Non-pigmented ciliary epithelial cell (primary cell): Measurements from ENCODE around the gene NNT.
"Not testable (repeated sequence)": the region's sequence is repeated elsewhere in the genome, so short reads cannot be mapped to it uniquely, and the experiment has no call there.

Experiments
- DNase-seq: peaks from one replicate; pipeline ENCODE4 v3.0.0-alpha.2; 2010; ENCODE audit warnings: low read depth

NNT gene

GRCh38 chr5:43583724-43584123 lies 19.3 kb upstream of the NNT start:
- no peak for DNase-seq

DNA sequence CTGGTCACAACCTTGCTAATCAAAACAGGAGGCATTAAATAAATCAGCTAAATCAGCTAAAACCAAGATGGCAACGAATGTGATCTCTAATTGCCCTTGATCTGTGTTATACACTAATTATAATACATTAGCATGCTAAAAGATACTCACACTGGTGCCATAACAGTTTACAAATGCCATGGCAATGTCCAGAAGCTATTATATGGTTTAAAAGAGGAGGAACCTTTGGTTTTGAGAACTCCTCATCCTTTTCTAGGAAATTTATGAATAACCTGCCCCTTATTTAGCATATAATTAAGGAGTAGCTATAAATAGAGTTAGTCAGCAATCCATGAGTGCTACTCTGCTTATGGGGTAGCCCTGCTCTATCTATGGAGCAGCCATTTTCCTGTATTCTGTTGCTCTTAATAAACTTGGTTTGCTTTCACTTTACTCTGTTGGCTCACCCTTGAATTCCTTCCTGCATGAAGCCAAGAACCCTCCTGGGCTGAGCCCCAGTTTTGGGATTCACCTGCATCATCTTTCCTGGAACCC lies 18.7 kb upstream of the NNT start:
- DNase-seq, result no peak

GRCh38 chr5:43588842-43589241 lies 14.1 kb upstream of the NNT start:
- DNase-seq, result no peak

- no peak for DNase-seq
Observed at GRCh38 chr5:43589310-43589709, 13.7 kb upstream of the NNT start.

DNA sequence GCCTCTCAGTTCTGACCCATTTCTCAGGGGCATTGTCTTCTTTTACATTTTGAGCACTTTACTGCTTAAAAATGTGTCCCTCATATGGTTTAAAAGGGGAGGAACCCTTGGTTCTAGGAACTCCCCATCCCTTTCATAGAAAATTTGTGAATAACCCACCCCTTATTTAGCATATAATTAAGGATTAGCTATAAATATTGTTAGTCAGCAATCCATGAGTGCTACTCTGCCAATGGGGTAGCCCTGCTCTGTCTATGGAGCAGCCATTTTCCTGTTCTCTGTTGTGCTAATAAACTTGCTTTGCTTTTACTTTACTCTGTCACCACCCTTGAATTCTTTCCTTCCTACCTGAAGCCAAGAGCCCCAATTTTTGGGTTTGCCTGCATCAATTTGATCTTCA lies 12.3 kb upstream of the NNT start:
- DNase-seq, result no peak

- DNase-seq, result no peak
Observed at GRCh38 chr5:43592363-43592762, 10.6 kb upstream of the NNT start.

DNA sequence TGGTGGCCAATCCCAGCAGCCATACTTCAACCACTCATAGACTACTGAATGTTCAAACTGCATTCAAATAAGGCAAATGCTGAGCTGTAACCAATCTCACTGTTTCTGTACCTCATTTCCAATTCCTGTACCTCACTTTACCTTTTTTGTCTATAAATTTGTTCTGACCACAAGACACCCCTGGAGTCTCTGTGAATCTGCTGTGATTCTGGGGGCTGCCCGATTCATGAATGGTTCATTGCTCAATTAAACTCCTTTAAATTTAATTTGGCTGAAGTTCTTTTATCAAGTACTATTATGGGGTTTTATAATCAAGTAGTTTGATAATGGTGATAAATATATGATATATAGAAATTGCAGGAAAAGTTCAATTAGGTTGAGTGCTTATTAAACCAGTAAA lies 4.1 kb upstream of the NNT start:
- DNase-seq, result not testable (repeated sequence)

DNA sequence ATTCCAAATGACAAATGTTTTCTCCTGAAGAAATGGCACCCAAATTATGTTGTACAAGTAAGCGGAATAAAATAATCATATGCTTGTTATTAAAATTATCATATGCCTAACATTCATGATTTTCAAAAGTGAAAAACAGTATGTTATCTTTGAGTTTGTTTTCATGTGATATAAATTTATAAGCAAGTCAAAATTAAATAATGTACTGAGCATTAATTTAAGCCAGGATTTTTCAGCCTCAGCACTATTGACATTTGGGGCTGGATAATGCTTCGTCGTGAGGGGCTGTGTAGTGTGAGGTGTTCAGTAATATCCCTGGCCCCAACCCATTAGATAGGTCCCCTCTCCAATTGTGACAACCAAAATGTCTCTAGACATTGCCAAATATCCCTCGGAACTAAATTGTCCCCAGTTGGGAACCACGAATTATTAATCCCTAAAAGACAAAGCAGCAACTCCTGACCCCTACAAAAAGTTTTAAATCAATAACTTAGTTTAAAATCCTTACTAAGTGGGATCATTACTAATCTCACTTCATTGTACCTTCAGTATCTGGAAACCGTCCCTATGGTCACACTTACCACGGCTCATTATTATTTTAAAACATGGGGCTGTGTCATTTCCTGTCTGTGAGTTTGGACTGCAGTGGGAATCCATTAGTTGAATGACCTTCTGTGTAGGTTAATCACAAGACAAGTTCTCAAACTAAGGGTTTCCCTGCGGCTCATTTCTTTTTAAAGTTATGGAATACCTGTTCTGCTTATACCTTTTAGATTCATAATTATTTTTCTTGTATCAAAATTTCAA lies 1.3 kb upstream of the NNT start:
- peak; percentile 5 for DNase-seq

DNA sequence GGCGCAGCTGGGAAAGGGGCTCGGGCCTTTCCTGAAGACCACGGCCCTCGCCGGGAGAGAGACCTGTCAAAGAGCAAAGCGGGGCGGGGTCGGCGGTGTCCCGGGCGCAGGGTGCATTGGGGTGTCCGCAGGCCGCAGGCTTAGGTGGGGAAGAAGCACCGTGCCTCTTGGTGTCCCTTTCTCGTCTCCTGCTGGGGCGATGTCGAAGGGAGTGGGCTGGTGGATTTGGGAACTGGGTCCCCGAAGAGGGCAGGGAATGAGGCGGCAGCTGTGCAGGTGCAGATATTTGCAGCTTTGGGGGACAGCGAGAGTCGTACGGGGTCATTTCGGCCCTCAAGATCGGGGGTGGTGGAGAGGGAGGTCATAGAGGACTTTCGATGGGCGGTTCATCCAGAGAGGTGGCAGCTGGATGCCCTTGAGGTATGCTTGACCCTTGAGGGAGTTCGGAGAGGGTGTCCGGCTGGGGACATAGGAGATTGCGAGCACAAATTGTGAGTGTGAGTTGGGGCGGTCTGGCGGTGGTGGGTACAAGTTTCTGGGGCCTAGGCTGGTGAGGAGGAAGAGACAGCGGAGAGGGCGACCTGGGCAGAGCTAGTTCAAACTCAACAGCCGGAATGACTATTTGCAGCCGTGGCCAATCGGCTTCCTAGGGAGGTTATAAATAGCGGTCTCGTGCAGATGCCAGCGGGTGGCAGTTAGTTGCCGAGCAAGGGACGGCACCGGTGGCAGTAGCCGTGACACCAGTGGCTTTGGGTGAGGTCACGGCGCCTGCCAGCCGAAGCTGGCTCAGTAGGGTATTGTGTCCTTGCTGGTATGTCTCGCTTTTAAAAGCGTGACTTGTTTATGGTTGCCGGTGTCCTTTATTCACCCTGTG lies 601 bp downstream of the NNT start:
- DNase-seq, result no peak

DNA sequence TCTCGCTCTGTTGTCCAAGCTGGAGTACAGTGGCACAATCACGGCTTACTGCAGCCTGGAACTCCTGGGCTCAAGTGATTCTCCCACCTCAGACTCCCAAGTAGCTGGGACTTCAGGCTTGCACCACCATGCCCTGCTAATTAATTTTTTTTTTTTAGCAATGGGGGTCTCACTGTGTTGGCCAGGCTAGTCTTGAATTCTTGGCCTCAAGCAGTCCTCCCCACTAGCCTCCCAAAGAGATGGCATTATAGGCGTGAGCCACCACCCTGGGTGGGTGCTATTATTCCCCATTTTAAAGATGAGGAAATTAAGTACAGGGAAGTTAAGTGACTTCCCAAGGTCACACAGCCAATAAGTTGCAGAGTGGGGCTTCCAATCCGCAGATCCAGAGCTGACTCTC lies 1.7 kb downstream of the NNT start:
- DNase-seq, result no peak

- no peak for DNase-seq
Observed at GRCh38 chr5:43606351-43606750, 3.4 kb downstream of the NNT start.

GRCh38 chr5:43608406-43608805 lies 5.4 kb downstream of the NNT start:
- no peak for DNase-seq

DNA sequence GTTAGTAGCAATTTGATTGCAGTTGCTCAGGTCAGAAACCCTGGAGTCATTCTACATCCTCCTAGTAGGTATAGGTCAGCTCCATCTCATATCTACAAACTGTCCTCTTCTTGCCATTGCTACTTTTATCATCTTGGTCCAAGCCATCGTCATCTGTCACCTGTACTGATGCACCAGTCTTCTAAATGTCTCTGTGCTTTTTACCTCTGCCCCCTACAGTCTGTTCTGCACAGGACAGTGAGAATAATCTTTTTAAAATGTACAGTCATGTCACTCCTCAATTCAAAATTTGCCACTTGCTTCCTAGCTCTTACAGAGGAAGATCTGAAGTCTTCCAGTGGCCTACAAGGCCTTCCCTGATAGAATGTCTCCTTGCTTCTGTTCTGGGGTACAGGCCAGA lies 6.8 kb downstream of the NNT start:
- no peak for DNase-seq

- DNase-seq, result no peak
Observed at GRCh38 chr5:43613370-43613769, 10.4 kb downstream of the NNT start.

GRCh38 chr5:43615445-43616184 lies 12.6 kb downstream of the NNT start:
- no peak for DNase-seq

- peak; percentile 14 for DNase-seq
Observed at GRCh38 chr5:43616535-43616934, 13.6 kb downstream of the NNT start.

DNA sequence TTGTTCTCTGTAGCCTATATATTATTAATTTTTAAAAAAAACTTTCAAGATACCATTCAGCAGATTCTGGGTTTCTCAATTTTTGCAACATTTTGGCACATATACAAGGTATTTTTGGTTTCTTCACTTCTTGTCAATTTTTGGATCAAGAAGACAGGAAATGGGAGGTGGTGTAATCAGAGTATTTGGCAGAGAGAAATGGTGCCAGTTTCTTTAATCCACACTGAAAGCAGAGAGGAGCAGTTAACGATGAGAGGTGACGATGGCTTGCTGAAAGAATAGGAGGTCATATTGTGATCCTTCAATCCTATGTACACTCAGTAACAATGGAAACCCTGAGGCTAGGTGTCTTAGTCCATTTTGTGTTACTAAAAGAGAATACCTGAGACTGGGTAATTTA lies 16.4 kb downstream of the NNT start:
- DNase-seq, result no peak

DNA sequence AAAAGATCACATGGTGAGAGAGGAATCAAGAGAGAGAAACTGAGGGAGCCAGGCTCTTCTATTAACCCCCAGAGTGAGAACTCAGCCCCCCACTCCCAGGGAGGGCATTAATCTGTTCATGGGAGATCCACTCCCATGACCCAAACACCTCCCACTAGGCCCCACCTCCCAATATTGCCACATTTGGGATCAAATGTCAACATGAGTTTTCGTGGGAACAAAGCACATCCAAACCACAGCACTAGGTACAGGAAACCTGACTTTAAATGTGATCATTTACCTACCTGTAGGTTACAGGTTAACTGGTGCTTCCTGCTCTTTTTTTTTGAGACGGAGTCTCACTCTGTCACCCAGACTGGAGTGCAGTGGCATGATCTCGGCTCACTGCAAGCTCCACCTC lies 16.9 kb downstream of the NNT start:
- DNase-seq, result no peak

GRCh38 chr5:43620944-43621505 lies 18.0 kb downstream of the NNT start:
- no peak for DNase-seq

DNA sequence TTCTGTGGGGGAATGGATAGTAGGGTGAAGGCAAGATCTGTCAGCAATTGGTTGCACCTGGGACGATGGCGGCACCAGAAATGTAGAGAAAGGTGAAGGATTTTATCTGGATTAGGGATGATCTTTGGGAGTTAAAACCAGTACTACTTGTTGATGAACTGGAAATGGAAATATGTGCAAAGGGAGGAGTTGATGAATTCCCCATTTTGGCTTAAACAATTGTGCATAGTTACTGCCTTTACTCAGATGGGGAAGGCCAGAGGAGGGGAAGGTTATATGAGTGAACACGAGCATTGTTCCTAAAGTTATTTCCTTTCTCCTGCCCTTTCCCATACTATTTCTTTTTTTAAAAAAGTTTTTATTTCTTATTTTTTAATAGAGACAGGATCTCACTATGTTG lies 19.1 kb downstream of the NNT start:
- no peak for DNase-seq

DNA sequence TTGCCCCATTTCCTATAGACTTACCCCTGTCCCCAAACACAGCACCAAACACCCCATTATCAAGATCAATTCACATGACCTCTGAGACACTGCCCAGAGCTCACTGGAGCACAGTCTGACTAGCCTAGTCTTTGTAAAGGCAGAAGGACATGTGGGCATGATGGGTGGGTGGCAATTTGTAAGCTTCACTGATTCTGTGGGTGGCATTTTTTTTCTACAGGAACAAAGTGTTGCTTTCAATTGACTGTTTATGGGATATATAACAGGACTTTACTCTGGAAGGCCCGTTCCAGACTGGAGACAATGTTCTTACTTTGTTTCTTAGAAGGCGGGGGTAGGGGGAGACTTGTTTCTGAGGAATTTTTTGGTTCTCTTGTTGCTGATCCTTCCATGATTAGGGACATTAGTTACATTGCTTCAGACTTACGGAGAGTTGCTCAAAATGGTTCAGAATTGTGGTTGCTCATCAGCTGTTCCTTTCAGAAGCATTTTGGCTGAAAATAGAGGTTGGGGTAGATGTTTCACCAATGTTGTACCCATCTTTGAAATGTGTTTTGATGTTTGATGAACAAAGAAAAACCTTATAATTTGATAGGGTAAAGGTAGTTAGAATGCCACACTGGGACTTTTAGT lies 20.2 kb downstream of the NNT start:
- DNase-seq, result no peak

DNA sequence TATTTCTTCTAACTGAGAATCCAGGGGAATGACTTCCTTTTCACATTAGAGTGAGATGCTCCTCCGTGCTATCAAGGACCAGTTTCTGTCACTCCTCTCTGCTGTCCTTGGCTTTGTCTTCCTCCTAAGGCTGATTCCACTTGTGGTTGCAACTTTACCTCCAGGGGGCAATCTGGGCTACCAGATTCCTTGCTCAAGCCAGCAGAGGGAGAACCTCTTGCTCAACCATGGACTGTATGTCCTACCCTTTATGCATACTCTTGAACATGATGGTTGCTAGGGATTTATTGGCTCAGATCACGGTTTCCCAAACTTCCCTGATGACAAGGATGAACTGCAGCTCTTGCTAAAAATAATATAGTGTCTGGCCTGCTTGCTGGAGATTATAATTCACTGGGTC lies 24.0 kb downstream of the NNT start:
- DNase-seq, result no peak
